Activated CD8-positive, alpha-beta memory T cell treated with anti-CD3 and anti-CD28 coated beads for 24 hours (primary cell): ENCODE results near the gene SLC11A1.

Source experiments
- DNase-seq: peaks from one replicate; pipeline ENCODE4 v3.0.0-alpha.2; 2020

The SLC11A1 gene

DNA sequence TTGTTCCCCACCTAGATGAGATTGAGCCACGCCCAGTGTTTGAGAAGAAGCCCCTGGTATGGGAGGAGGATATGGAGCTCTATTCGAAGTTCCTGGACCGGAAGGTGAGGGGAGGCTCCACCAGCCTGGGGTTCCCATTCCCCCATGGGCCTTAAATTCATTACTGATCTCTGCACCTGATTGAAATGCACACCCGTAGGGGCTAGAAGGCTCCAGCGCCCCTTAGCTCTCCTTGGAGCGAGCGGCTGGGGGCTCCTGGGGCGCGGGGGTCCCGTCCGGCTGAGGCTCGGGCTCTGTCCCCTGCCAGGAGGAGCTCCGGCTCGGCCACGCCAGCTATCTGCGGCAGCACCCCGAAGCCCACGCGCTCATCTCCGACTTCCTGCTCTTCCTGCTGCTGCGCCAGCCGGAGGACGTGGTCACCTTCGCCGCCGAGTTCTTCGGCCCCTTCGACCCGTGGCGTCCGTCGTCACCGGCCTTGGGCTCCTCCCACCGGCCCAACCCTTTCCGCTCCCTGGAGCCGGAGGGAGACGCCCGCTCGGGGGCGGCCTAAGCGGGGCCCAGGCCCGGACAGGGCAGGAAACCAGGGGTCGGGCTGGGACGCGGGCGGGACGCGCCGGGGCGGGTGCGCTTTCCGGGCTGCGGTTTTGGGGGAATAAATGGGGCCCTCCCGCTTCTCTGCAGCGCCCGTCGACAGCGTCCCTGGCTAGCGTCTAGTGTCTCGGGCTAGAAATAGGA is 14.5 kb upstream of the SLC11A1 start:
- DNase-seq: peak; percentile 90

DNA sequence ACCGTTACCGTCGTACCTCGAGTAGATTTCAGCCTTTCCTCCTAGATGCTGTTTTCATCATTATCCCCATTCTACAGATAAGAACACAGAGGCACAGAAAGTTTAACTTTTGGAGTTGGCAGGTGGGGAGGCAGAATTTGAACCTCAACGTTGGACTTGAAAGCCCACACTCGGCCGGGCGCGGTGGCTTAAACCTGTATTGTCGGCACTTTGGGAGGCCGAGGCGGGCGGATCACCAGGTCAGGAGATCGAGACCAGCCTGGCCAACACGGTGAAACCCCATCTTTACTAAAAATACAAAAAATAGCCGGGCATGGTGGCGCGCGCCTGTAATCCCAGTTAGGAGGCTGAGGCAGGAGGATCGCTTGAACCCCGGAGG is 13.9 kb upstream of the SLC11A1 start:
- no peak for DNase-seq

DNA sequence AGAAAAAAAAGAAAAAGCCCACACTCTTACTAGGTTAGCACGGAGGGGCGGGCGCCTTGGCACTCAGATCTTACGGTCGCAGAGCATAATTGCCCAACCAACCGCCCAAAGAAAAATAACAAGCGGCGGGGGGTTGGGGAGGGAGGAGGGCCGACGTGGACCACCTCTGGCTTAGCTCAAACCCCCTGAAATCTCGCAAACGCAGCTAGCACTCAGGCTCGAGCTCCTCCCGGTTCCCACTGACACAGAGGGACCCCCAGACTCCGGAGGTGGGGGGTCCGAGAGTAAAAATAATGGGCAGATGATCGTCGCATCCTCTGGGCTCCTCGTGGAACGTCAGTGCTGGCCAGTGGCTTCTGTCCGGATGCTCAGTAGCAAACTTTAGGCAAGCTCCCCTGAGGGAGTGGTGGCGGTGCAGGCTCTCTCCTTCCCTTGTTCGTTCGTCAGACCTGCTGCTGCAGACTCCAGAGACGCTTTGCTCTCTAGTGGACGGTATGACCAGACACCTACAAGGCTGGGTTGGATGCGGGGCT is 13.4 kb upstream of the SLC11A1 start:
- DNase-seq: no peak

DNA sequence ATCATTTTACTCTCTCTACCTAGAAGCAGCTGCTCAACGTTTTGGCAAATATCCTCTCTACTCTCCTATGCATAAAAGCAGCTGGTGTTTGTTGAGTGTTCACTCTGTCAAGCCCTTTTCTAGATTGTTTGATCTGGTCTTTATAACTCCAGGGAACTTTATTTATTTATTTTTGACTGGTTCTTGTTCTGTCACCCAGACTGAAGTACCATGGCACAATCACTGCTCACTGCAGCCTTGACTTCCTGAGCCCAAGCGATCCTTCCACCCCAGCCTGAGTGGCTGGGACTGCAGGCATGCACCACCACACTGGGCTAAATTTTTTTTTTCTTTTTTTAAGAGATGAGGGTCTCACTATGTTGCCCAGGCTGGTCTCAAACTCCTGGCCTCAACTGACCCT is 12.7 kb upstream of the SLC11A1 start:
- no peak for DNase-seq

DNA sequence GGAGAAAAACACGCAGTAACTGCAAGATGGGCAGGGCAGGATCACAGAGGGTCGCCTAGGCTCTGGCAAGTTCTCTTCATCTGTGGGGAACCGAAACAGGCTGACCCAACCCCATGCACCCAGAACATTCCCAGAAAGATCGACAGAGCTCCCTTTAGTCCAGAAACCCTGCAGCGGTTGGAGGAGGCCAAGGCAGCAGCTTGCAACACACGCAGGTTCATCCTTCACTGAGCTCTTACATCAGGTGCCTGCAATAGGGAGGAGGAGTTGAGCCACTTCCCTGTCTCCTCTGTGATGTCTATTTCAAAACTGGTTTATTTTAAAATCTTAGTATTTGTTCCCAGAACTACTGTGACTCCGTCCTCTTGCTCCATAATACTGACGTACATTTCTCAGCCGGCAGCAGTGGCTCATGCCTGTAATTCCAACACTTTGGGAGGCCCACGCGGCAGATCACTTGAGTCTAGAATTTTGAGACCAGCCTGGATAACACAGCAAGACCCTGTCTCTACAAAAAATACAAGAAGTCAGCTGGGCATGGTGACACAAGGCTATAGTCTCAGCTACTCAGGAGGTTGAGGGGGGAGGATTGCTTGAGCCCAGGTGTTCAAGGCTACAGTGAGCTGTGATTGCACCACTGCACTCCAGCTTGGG is 11.5 kb upstream of the SLC11A1 start:
- DNase-seq: no peak

DNA sequence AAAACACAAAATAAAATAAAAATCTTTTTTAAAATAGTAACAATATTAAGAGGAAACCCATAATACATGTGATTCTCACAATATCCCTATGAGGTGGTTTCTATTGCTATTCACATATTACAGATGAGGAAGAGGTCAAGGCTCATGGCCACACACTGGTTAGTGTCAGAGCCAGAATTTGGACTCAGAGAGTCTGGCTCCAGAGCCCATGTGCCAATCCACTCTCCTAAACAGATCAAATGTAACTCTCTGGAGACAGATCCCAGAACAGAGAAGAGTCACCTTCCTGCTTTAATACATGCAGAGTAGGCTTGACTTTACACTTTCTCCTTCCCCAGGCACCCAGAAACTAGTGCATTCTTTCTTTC is 10.1 kb upstream of the SLC11A1 start:
- DNase-seq: no peak

DNA sequence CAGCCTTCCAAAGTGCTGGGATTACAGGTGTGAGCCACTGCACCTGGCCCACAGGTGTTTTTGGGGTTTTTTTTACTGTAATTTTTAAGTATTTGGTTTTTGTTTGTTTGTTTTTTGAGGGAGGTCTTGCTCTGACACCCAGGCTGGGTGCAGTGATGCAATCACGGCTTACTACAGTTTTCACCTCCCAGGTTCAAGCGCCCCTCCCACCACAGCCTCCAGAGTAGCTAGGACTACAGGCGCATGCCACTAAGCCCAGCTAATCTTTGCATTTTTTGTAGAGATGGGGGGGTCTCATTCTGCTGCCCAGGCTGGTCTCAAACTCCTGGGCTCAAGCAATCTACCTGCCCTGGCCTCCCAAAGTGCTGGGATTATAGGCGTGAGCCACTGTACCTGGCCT is 7.3 kb upstream of the SLC11A1 start:
- DNase-seq: no peak

DNA sequence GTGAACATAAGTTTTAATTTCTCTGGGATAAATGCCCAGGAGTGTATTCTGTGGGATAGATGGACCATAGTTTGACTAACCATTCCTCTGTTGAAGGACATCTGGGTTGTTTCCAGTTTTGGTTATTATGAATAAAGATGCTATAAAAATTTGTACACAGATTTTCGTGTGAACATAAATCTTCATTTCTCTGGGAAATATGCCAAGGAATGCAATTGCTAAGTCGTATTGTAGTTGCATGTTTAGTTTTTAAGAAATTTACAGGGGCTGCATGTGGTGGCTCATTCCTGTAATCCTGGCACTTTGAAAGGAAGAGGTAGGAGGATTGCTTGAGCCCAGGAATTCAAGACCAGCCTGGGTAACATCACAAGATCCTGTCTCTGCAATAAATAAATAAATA is 6.9 kb upstream of the SLC11A1 start:
- DNase-seq: no peak

DNA sequence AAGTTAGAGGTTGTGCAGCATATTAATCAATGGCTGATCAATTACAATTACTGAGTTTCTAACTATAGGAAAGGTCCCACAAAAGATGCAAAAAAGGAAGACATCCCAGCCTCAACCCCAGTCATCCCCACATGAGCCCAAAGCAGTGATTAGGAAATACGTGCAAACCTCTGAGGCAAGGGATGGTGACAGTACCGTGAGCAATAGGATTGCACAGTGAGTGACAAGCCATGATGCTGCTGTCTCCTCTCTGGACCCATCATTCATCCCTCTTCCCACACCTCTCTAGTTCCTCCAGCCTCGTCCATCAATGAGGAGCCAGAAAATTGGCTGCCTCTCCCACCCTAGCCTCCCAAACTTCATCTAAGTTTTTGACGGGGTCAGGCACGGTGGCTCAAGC is 4.0 kb upstream of the SLC11A1 start:
- no peak for DNase-seq

DNA sequence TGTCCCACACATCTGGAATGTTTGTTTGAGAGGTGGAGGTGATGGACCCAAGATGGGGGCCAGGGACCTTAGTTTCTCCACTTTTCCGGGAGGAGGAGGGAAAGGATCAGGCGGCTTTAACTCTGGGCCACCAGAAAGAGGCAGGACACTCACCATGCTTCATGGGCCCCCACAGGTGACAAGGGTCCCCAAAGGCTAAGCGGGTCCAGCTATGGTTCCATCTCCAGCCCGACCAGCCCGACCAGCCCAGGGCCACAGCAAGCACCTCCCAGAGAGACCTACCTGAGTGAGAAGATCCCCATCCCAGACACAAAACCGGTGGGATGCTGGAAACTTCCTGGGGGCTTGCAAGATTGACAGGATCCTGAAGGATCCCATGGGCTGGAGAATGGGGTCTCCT is 712 bp downstream of the SLC11A1 start:
- no peak for DNase-seq

DNA sequence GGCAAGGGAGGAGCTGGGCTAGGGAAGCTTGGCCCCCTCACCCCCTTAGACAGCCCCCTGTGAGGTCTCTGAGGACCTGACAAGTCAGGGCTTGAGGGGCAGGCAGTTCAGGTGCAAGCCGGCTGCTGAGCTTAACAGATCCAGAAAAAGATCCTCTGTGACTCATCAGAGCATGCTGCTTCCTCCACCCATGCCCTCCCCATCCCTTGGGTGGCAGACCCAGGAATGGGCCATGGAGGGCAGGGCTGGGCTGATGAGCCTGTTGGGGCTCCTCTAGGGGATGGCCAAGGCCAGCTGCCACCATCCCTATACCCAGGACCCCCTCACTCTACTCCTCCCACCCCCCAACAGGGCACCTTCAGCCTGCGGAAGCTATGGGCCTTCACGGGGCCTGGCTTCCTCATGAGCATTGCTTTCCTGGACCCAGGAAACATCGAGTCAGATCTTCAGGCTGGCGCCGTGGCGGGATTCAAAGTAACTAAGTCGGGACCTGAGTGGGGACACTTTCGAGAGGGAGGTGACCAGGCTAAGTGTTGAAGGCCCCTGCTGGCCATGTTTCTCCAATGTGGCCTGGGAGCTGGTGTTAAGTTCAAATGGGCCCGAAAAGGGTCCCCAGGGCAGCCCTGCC is 1.9 kb downstream of the SLC11A1 start:
- no peak for DNase-seq

DNA sequence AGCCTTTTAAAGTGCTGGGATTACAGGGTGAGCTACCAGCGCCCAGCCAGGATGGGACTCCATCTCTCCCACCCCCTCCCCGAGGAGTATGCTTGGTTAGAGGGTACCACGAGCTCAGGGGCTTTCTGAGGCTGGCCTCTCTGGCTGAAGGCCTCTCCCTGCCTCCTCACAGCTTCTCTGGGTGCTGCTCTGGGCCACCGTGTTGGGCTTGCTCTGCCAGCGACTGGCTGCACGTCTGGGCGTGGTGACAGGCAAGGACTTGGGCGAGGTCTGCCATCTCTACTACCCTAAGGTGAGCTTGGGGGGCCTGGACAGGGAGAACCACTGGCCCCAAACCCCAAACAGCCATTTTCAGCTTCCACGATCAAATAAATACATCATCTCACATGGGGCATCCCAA is 2.9 kb downstream of the SLC11A1 start:
- DNase-seq: no peak

DNA sequence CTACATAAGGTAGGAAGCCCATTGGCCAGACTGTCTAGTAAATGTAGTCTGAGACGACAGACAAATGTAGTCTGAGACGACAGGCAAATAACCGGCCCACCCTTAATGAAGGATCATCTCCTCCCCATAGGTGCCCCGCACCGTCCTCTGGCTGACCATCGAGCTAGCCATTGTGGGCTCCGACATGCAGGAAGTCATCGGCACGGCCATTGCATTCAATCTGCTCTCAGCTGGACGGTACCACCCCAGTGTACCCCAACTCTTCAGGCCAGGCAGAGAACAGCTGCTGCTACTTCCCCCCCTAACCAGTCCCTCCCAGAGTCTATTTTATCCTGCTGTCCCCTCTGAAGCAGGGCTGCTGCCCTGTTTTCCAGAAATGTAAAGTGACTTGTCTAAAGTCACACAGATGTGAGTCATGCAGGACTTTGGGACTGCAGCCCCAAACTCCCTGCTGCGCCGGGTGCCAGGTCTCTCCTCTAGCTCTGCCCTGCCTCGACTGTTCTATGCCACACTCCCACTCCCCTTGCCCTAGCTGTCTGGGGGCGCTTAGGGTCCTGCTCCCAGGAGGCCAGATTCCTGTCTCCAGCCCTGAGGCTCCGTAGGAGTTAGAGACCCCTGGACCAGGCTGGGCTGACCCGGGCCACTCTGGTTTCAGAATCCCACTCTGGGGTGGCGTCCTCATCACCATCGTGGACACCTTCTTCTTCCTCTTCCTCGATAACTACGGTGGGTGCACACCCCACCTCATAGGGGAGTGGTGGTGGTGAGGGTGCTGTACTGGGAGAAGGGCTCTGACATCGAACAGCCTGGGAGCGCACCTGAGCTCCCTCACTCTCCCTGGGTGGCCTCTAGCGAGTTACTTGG is 4.7 kb downstream of the SLC11A1 start:
- no peak for DNase-seq

DNA sequence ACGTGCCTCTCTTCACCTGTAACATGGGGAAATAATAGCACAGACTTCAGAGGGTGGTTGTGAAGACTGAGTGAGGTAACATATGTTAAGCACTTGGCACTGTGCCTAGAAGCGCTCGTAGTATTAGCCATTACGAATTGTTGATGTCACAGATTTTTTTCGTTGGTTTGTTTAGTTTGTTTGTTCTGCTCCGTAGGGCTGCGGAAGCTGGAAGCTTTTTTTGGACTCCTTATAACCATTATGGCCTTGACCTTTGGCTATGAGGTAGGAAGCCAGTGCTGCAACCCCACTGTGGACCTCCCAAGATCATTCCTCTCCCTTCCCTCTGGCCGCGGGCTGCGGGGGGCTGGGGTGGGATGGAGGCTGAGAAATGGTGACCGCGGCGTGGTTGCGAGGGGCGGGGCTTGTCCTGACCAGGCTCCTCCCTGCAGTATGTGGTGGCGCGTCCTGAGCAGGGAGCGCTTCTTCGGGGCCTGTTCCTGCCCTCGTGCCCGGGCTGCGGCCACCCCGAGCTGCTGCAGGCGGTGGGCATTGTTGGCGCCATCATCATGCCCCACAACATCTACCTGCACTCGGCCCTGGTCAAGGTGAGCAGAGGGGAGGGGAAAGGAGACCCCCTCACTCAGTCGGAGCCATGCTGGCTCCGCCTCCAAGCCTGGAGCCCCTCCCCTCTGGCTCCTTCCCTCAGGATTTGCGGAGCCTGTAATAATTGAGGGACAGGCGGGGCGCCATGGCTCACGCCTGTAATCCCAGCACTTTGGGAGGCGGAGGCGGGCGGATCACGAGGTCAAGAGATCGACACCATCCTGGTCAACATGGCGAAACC is 5.5 kb downstream of the SLC11A1 start:
- DNase-seq: no peak

DNA sequence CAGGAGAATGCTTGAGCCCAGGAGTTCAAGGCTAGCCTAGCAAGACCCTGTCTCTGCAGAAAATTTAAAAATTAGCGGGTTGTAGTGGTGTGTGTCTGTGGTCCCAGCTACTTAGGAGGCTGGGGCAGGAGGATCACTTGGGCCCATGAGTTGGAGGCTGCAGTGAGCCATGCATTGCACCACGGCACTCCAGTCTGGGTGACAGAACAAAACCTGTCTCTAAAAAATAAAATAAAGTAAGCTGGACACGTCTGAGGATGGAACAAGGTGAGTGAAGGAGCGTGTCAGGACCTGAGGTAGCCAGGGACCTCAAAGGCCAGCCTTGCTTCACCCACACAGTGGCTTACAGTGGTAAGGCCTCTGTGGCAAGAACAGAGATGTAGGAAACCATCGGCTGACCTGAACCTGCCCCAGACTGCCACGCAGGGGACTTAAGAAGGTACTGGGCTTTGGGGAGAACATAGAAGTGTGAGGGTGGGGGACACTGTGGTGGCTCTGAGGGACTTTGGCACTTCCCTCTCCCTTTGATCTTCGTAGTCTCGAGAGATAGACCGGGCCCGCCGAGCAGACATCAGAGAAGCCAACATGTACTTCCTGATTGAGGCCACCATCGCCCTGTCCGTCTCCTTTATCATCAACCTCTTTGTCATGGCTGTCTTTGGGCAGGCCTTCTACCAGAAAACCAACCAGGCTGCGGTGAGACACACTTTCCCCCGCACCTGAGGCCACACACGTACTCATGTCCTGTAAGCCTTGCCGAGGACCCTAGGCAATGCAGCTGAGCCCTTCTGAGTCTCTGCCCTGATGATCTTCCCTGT is 7.5 kb downstream of the SLC11A1 start:
- no peak for DNase-seq

DNA sequence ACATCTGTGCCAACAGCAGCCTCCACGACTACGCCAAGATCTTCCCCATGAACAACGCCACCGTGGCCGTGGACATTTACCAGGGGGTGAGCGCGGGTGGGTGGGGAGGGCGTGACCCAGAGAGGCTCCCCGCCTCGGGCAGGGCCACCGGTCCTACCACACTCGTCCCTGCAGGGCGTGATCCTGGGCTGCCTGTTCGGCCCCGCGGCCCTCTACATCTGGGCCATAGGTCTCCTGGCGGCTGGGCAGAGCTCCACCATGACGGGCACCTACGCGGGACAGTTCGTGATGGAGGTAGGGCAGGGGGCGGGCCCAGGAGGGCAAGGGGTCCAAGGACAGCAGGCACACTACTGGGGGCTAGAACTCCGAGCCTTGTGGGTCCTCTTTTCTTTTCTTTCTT is 9.1 kb downstream of the SLC11A1 start:
- DNase-seq: no peak

DNA sequence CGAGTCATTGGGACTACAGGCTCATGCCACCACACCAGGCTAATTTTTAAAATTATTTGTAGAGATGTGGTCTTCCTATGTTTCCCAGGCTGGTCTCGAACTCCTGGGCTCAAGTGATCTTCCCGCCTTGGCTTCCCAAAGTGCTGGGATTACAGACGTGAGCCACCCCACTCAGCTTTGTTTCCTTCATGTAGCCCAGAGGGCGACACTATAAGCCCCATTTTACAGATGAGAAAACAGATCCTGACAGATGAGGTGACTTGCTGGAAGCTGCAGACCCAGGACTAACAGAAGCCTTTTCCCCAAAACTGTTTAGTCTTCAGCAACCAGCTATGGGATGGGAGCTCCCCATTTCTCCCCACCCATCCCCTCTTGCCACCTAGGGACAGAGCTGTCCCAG is 10.4 kb downstream of the SLC11A1 start:
- DNase-seq: no peak

DNA sequence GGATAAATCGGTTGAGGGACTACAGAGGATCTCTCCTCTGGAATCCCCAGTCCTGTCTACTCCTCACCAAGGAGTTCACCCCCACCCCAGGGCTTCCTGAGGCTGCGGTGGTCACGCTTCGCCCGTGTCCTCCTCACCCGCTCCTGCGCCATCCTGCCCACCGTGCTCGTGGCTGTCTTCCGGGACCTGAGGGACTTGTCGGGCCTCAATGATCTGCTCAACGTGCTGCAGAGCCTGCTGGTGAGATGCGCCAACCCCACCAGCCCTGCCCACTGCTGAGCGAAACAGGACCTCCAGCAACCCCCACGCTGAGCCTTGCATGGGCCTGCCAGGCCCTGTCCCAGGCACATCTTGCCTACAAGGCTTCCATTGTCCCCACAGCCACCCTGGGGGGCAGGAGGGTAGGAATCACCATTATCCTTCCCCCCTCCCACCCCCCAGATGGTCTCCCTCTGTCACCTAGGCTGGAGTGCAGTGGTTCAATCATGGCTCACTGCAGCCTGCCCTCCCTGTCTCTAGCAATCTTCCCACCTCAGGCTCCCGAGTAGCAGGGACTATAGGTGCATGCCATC is 10.9 kb downstream of the SLC11A1 start:
- no peak for DNase-seq

DNA sequence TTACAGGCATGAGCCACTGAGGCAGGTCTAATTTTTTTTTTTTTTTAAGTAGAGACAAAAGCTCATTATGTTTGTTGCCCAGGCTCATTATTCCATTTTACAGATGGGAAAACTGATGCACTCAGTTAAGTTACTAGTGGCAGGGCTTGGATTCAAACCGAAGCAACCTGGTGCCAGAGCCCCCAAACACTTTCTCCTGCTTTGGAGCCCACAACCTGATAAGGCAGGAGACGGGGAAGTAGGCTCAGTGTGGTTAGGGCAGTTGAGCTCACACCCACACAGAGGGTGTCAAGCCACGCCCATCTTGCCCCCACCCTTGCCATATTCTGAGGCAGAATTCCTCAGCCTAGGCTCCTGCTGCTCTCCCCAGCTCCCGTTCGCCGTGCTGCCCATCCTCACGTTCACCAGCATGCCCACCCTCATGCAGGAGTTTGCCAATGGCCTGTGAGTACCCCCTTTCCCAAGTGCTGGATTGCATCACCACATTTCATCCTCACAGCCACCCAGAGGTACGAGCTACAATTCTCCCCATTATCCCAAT is 11.7 kb downstream of the SLC11A1 start:
- no peak for DNase-seq

DNA sequence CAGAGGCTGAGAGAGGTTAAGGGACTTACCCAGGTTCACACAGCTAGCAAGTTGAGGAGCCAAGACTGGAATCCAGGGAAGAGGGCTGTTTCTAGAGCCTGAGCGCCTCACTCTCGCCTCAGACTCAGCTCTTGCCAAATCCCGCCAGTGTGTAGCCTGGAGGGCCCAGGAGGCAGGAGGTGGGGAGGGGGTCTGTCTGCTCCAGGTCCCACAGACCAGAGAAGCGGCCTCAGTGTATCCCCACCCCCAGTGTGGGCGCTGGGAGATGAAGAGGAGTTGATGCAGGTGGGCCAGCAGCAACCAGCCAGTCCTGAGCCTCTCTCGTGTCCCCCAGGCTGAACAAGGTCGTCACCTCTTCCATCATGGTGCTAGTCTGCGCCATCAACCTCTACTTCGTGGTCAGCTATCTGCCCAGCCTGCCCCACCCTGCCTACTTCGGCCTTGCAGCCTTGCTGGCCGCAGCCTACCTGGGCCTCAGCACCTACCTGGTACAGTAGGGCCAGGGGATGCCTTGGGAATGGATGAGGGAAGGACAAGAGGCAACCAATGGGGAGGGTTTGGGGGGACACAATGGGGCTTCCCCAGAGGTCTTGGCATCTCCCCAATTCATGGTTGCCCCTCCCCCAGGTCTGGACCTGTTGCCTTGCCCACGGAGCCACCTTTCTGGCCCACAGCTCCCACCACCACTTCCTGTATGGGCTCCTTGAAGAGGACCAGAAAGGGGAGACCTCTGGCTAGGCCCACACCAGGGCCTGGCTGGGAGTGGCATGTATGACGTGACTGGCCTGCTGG is 12.4 kb downstream of the SLC11A1 start:
- DNase-seq: no peak
